SHP77 treated with DMSO at 0.1 percent for 48 hours (cell line): ENCODE data around the gene CYP4F12.
"Not testable (repeated sequence)": the region's sequence is repeated elsewhere in the genome, so short reads cannot be mapped to it uniquely, and the experiment has no call there.

Experiments
- DNase-seq: peaks from one replicate; lab custom pipeline; 2025; lab: John Stamatoyannopoulos, UW

Gene CYP4F12

DNA sequence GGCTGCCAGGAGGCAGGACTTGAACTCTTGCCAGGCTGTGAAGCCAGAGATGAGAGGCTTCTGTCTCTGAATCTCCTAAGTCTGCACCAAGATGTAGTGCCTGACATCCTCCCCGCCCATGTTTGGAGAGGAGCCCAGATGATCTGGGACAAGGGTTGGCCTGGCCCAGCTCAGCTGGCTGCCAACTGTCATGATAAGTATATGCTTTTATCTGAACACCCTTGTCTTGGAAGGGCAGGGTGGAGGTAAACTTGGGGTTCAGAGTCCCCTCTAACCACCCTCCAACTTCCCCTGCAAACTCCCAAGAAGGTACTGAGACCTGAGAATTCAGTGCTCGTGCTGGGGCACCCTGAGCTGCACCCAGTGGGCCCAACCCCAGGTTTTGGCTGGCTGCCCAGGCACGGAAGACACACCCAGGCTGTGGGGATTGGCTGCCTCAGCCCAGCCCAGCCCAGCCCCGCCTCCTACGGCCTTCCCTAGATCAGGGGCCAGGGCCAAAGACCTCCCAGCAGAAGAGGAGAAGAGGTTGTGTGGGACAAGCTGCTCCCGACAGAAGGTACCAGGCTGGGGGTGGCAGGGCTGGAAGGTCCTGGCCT, at the start of gene CYP4F12:
TSS of gene CYP4F12 (plus strand) at position 508 of the 596 bp plus-strand sequence. CDS start 443 bp downstream, outside the sequence.
- no peak for DNase-seq

GRCh38 chr19:15623711-15624318, 49.1 kb upstream of the CYP4F12 start:
- no peak for DNase-seq

- no peak for DNase-seq
These were observed 44.5 kb upstream of the CYP4F12 start for GRCh38 chr19:15628236-15629002.

DNA sequence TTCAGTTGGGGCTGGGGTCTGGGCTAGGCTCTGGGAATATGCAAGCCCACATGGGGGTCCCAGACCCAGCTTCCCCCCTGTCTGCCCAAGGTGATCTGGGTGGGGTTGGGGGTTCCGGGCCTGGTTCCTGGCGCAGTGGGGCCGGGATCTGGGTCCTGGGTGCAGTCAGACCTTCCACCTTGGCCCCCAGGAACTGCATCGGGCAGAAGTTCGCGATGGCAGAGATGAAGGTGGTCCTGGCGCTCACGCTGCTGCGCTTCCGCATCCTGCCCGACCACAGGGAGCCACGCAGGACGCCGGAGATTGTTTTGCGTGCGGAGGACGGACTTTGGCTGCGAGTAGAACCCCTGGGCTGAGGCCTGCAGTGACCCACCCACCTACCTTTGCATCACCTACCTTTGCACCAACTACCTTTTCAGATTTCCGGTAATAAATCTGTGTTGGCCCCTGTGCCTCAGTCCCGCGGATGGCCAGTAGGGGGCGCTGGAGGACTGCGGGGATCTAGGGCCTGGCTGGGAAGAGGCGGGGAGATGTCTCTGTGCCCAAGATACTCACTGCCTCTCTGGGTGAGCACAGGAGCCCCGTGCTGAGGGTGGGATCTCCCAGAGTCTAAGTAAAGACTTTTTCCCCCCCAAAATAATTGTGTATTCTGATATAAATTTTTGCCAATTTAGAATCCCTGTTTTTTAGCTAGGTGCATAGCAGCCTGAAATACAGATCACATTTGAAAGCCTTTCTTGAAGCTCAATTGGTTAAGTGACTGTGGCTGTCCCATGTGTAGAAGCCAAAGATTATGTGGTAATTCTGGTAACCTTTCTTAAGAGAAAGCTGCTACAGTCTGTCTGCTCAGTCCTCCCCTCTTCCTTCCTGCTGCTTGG, 43.6 kb upstream of the CYP4F12 start:
- peak; percentile 41 for DNase-seq

DNA sequence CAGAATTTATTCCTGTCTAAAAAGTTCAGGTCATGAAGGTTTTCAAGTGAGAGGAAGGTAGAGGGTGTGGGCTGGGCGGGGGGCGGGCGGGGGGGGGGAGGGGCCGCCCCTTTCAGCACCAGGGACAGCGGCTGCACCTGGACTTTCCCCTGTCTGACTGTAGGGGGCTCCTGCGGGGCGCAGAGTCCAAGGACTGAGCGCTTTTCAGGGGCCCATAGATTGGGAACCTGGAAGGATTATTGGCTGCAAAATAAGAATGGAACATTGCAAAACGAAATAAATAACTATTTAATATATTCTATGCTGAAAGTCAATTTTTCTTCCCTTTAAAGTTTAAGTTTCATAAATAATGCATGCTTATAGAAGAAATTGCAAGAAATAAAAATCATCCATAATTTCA, 41.1 kb upstream of the CYP4F12 start:
- no peak for DNase-seq

DNA sequence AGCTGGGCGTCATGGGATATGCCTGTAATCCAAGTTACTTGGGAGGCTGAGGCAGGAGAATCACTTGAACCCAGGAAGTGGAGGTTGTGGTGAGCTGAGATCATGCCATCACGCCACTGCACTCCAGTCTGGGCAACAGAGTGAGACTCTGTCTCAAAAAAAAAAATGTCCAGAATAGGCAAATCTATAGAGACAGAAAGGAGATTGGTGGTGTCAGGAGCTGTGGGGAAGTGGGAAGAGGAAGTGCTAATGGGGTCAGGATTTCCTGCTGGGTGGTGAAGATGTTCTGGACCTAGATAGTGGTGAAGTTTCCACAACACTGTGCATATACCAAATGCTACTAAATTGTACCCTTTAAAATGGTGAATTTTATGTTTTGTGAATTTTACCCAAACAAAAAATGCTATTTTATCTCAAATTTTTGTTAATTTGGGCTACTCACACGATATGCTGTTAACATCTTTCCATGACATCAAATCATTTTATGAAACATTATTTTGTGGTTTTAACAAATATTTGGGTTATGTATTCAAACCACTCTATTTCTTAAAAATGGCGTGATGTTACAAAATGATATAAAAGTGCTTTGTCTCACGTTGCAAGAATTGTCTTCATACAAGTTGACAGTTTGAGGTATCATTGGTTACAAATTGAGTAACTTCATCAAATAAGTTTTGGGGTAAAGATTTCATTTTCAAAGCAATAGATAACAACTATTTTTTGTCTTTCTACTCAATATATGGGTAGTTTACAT, 39.6 kb upstream of the CYP4F12 start:
- DNase-seq: no peak

DNA sequence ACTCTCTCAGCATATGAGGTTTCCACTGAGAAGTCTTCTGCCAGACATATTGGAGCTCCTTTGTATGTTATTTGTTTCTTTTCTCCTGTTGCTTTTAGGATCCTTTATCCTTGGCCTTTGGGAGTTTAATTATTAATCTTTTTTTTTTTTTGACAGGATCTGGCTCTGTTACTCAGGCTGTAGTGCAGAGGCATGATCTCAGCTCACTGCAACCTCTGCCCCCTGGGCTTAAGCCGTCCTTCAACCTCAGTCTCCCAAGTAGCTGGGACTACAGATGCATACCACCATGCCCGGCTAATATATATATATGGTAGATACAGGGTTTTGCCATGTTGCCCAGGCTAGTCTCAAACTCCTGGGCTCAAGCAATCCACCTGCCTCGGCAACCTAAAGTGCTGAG, 38.8 kb upstream of the CYP4F12 start:
- no peak for DNase-seq

DNA sequence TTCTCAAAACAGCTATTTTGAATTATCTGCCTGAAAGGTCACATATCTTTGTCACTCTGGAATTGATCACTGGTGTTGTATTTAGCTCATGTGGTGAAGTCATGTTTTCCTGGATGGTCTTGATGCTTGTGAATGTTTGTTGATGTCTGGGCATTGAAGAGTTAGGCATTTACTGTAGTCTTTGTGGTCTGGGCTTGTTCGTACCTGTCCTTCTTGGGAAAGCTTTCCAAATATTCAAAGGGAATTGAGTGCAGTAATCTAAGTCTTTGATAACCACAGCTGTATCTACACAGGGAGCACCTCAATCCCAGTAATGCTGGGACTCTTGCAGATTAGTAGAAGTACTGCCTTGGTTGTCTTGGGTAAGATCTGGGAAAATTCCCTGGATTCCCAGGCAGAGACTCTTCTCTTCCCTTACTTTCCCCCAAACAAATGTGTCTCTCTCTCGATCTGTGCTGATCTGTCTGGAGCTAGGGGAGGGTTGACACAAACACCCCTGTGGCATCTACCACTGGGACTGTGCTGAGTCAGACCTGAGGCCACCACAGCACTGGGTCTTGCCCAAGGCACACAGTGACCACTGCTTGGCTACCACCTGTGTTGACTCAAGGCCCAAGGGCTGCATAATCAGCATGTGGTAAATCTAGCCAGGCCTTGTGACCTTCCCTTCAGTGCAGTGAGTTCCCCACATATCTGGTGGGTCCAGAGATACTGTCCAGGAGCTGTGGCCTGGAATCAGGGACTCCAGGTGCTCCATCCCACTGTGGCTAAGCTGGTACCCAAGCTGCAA, 37.7 kb upstream of the CYP4F12 start:
- DNase-seq: no peak

- no peak for DNase-seq
These were observed 36.9 kb upstream of the CYP4F12 start for GRCh38 chr19:15636026-15636425.

GRCh38 chr19:15639596-15639995, 33.3 kb upstream of the CYP4F12 start:
- no peak for DNase-seq

- peak; percentile 58 for DNase-seq
These were observed 32.5 kb upstream of the CYP4F12 start, which contains the start of gene CYP4F3 for GRCh38 chr19:15640294-15640903. Gene CYP4F3 (plus strand): TSS chr19:15640897. CDS start chr19:15641416, 519 bp downstream.

DNA sequence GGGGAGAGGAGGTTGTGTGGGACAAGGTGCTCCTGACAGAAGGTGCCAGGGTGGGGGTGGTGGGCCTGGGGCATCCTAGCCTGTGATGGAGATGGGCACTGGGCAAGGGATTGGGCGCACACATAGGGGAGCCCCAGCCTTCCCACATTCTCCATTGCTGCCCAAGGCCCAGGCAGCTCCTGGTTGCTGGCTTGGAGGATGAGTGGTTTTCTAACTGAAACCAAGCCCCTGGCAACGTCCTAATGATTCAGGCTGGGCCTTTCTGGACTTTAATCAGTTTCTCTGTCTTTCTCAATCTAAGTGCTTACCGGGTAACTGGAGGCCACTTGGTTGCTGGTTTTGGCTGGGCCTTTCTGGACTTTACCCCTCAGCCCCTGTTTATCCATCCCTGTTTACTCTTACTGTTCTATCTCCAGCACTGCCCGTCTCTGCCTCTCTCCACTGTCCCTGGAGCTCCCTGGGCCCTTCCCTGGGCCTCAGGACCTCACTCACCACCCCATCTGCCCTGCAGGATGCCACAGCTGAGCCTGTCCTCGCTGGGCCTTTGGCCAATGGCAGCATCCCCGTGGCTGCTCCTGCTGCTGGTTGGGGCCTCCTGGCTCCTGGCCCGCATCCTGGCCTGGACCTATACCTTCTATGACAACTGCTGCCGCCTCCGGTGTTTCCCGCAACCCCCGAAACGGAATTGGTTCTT, 31.8 kb upstream of the CYP4F12 start:
- DNase-seq: no peak

- DNase-seq: no peak
These were observed 30.9 kb upstream of the CYP4F12 start for GRCh38 chr19:15641901-15642491.

GRCh38 chr19:15642807-15643206, 30.1 kb upstream of the CYP4F12 start:
- no peak for DNase-seq

- DNase-seq: no peak
These were observed 29.5 kb upstream of the CYP4F12 start for GRCh38 chr19:15643387-15643786.

- DNase-seq: no peak
These were observed 28.7 kb upstream of the CYP4F12 start for GRCh38 chr19:15644066-15644741.

GRCh38 chr19:15644816-15645215, 28.1 kb upstream of the CYP4F12 start:
- DNase-seq: no peak

GRCh38 chr19:15649526-15649925, 23.4 kb upstream of the CYP4F12 start:
- no peak for DNase-seq

DNA sequence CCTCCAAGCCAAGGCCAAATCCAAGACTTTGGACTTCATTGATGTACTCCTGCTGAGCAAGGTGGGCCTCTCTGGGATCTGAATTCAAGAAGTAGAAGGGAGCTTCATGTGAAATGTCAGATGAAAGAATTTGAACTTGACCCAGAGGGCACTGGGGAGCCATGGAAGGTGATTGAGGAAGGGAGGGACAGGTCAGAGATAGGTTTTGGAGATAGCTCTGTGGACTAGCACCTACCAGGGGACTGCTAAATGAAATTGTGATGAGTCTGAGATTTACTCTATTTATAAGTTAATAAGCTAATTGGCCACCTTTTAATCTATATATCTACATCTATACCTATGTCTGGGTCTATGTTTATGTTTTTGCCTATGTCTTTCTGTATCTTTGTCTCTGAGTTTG, 22.8 kb upstream of the CYP4F12 start:
- not testable (repeated sequence) for DNase-seq
